ENCODE results near the gene AGBL5. TPM values are rescaled to one million over a fixed set of nuclear protein-coding genes. Genes with fewer than 3 reads are reported as not detected.

The AGBL5 gene
- total and polyA plus RNA-seq, 2 donors (not counting 1 experiment from before 2014, with no cell fraction given), result 10.0 to 17.5 TPM

GRCh38 chr2:27025281-27025800 lies 26.1 kb upstream of the AGBL5 start:
- ATAC-seq (ENCODE audit: low read depth) (no peak), DNase-seq (no peak)
- ChIA-PET CTCF (interaction anchor here (1.2 to 2.4 kb wide), 3 partner anchors 64 to 255 kb away, joined by 4 to 11 read pairs (median 5); no protein-coding TSS in a partner anchor), POLR2A (no interaction called here)
- Histone ChIP-seq H3K79me2 (ENCODE audit: control insufficient read depth, insufficient read depth, low read length) (peaks cover 7% of the 10 kb centered on the region), H3K36me3 (replicated peaks in 1 of 2; ENCODE audit: control extremely low read depth in 1 of 2, control insufficient read depth in 1 of 2, extremely low read depth in 1 of 2, insufficient read depth in 2 of 2, low read length in 1 of 2) (peaks cover 0 to 3% of the 10 kb centered on the region in 2 experiments), H4K20me1 (ENCODE audit: control insufficient read depth, insufficient read depth, low read length, poor library complexity, severe bottlenecking) (no peaks in the 10 kb centered on the region), H2AFZ (ENCODE audit: insufficient read depth, low read depth, low read length, poor library complexity, severe bottlenecking) (no peak overlapping the region), H3K4me3 (ENCODE audit: control extremely low read depth in 1 of 5, extremely low read depth in 1 of 5, insufficient read depth in 1 of 5, low read depth in 2 of 5, low read length in 4 of 5) (no peak overlapping the region), H3K27me3 (replicated peaks in 1 of 4; ENCODE audit: control extremely low read depth in 1 of 4, control insufficient read depth in 3 of 4, insufficient read depth in 4 of 4, low read length in 3 of 4) (no peaks in the 10 kb centered on the region), H3K9ac (ENCODE audit: low read length) (no peak overlapping the region), H3K9me3 (ENCODE audit: control extremely low read depth in 1 of 3, control insufficient read depth in 2 of 3, insufficient read depth in 1 of 3, low read length in 2 of 3) (no peaks in the 10 kb centered on the region), H3K27ac (ENCODE audit: low read length in 2 of 2) (no peak overlapping the region), H3K4me2 (replicated peaks; ENCODE audit: low read depth, low read length, poor library complexity, severe bottlenecking) (no peak overlapping the region), H3K4me1 (ENCODE audit: control insufficient read depth in 2 of 2, insufficient read depth in 2 of 2, low read length in 2 of 2) (no peaks in the 10 kb centered on the region)
- Mint-ChIP-seq H3K27me3 (no peaks in the 10 kb centered on the region), H3K27ac (no peak overlapping the region), H3K4me1 (no peaks in the 10 kb centered on the region), H3K4me3 (no peak overlapping the region), H3K9me3 (ENCODE audit: insufficient read depth) (no peaks in the 10 kb centered on the region)
- intact Hi-C loops (cut with micrococcal nuclease), result no loop called here
- 97% methylated on average over 8 of the region's 13 CpGs for WGBS (ENCODE audit: insufficient coverage)
- TF ChIP-seq EZH2 (IDR thresholded peaks at IDR 0.05; ENCODE audit: borderline replicate concordance, insufficient read depth, low read depth, low read length, poor library complexity, severe bottlenecking) (no peak), CTCF (IDR thresholded peaks at IDR 0.05) (no peak)
